Astrocyte of the cerebellum (primary cell): ENCODE measurements around the gene LCK.

Experiments used
- DNase-seq: peaks from one replicate; pipeline ENCODE4 v3.0.0-alpha.2; 2011; ENCODE audit warnings: low read depth
- H3K4me3 ChIP-seq: 2 replicates; pipeline ENCODE4 v1.5.1; 2011; ENCODE audit warnings: mild to moderate bottlenecking, low read depth, low read length, moderate library complexity
- in situ Hi-C: cut with HindIII; loops from 2 replicates; pipeline ENCODE4 v1.10.0; 2017; ENCODE audit warnings: low sequenced_read_pairs
- TF ChIP-seq, protein P1 (sequence below): IDR thresholded peaks from 2 replicates; pipeline ENCODE4 v1.5.1; 2012; ENCODE audit warnings: low read length, low read depth, moderate library complexity, mild to moderate bottlenecking; ENCODE audit errors: missing control alignments

LCK gene

DNA sequence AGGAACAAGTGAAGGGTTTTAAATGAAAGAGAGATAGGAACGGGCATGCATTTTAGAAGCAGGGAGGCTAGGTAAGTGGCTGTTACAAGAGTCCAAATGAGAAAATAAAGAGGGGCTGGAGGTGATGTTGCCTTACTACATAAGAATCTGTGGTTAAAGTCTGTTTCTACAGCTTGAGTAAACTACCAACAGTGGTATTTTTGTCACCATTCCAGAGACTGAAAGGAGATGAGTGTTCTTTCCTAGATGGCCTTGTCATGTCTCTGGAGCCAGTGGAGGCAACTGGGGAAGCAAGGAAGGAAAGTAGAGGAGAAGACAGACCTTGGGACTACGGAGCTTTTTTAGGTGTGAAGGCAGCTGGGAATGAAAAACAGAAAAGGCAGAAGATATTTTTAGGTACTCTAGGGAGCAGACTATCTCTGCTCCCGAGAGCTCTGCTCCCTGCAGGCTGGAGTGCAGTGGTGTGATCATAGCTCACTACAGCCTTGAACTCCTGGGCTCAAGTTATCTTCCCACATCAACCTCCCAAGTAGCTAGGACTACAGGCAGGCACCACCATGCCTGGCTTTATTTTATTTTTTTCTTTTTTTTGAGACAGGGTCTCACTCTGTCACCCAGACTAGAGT is 53.0 kb downstream of the LCK start:
- TF ChIP-seq, protein P1, sequence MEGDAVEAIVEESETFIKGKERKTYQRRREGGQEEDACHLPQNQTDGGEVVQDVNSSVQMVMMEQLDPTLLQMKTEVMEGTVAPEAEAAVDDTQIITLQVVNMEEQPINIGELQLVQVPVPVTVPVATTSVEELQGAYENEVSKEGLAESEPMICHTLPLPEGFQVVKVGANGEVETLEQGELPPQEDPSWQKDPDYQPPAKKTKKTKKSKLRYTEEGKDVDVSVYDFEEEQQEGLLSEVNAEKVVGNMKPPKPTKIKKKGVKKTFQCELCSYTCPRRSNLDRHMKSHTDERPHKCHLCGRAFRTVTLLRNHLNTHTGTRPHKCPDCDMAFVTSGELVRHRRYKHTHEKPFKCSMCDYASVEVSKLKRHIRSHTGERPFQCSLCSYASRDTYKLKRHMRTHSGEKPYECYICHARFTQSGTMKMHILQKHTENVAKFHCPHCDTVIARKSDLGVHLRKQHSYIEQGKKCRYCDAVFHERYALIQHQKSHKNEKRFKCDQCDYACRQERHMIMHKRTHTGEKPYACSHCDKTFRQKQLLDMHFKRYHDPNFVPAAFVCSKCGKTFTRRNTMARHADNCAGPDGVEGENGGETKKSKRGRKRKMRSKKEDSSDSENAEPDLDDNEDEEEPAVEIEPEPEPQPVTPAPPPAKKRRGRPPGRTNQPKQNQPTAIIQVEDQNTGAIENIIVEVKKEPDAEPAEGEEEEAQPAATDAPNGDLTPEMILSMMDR, result no peak
- in situ Hi-C loops, result no loop called here
- H3K4me3 ChIP-seq, result no peak overlapping the region
- DNase-seq, result no peak

DNA sequence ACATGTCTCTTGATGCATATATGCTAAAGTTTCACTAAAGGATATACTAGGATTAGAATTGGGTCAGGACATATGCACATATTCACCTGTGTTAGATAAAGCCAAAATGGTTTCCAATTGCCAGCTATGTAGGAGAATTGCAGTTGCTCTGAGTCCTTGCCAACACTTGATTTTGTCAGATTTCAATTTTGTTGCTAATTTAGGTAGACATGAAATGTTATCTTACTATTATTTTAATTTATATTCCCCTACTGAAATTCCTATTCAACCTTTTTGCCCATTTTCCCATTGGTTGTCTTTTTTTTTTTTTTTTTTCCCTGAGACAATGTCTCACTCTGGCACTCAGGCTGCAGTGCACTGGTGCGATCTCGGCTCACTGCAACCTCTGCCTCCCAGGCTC is 54.2 kb downstream of the LCK start:
- in situ Hi-C loops, result no loop called here
- TF ChIP-seq, protein P1, result no peak
- DNase-seq, result no peak
- H3K4me3 ChIP-seq, result no peak overlapping the region

DNA sequence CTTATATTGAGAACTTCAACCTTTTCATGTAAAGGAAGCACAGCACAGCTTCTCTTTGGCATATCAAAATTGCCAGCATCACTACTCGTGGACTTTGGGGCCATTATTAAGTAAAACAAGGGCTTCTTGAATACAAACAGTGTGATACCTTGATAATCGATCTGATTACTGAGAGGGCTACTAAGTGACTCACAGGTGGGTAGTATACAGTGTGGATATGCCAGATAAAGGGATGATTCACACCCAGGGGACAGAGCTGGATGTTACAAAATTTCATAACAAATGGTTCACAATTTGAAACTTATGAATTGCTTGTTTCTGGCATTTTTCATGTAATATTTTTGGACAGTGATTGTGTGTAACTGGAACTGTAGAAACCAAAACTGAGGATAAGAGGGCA is 56.3 kb downstream of the LCK start:
- H3K4me3 ChIP-seq, result no peak overlapping the region
- DNase-seq, result no peak
- TF ChIP-seq, protein P1, result no peak
- in situ Hi-C loops, result no loop called here

DNA sequence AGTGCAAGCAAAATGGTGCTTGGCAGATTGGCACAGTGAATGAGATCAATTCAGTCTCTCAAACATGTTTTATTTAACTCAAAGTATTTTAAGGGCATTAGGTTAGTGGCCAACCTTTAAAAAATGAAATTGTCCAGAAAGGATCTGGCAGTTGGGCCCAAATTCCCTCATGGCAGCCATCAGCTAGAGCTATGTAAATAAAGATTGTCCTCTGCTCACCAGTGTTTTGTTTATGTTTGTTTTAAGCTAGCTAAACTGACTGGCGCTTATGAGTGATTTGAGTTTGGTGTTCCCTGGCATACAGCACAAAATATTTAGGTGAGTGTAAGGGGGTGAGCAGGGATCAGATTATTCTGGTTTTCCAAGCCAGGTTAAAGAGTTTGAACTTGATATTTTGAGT is 58.9 kb downstream of the LCK start:
- H3K4me3 ChIP-seq, result no peak overlapping the region
- TF ChIP-seq, protein P1, result no peak
- DNase-seq, result no peak
- in situ Hi-C loops, result no loop called here

DNA sequence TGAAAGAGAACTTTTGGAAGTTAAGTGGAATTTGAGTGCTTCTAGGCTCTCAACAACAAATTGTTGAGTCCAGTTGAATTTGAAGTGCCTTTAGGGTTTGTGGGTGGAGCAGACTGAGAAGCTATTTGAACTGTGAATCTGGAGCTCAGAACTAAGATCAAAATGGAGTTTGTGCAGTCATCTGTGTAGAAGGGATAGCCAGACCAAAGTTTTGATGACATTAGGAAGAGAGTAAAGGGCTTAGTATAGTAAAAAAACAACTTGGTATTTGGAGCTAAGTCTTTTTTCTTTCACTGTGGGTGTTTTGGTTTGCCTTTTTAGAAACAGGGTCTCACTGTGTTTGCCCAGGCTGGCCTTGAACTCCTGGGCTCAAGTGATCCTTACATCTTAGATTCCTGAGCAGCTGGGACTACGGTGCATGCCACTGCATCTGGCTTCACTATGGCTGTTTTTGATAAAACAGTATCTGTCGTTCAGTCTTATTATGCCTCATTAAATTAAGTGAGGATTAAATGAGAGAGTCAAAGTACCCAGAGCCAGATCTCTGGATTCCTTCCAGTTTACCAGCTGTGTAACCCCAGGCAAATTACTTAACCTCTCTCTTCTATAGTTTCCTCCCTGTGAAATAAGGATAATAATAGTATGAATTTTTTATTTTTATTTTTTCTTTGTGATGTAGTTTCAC is 60.8 kb downstream of the LCK start:
- no peak overlapping the region for H3K4me3 ChIP-seq
- in situ Hi-C loops, result no loop called here
- DNase-seq, result no peak
- TF ChIP-seq, protein P1, result no peak

GRCh38 chr1:32316903-32317277 is 65.8 kb downstream of the LCK start:
- in situ Hi-C loops, result no loop called here

More at GRCh38 chr1:32316903-32317277, 65.8 kb downstream of the LCK start:
- TF ChIP-seq, protein P1, result no peak
- DNase-seq, result no peak
- no peak overlapping the region for H3K4me3 ChIP-seq
